OCI-LY1 (cell line): ENCODE results near the gene KIAA0586.

ENCODE experiments used
- H2AFZ ChIP-seq: fragments of 200-600 bp; sonication (generic), shearing (Covaris generic); 2 replicates; pipeline ENCODE4 v1.6.0; 2014; ENCODE audit warnings: antibody characterized with exemption, mild to moderate bottlenecking, low read length
- H3F3A ChIP-seq: fragments of 200-600 bp; sonication (generic), shearing (Covaris generic); 2 replicates; pipeline ENCODE4 v1.6.0; 2014; ENCODE audit warnings: mild to moderate bottlenecking, antibody characterized with exemption, low read length, moderate library complexity; ENCODE audit not compliant: insufficient read depth
- H3K27ac ChIP-seq: fragments of 200-600 bp; sonication (generic); 2 replicates; pipeline ENCODE4 v1.5.1; 2014; ENCODE audit warnings: low read length, mixed run types, mild to moderate bottlenecking, low read depth; ENCODE audit not compliant: poor library complexity, severe bottlenecking
- H3K27me3 ChIP-seq: fragments of 200-600 bp; sonication (generic); 2 replicates; pipeline ENCODE4 v1.6.0; 2014; ENCODE audit warnings: antibody characterized with exemption, mild to moderate bottlenecking, low read length, moderate library complexity; ENCODE audit not compliant: insufficient read depth
- H3K36me3 ChIP-seq: fragments of 200-600 bp; sonication (generic); 2 replicates; pipeline ENCODE4 v1.6.1; 2014; ENCODE audit warnings: mild to moderate bottlenecking, antibody characterized with exemption, low read length, moderate library complexity, mixed read lengths; ENCODE audit not compliant: insufficient read depth
- H3K4me1 ChIP-seq: fragments of 200-600 bp; sonication (generic); 2 replicates; pipeline ENCODE4 v1.5.1; 2014; ENCODE audit warnings: mild to moderate bottlenecking, low read length, moderate library complexity; ENCODE audit not compliant: insufficient read depth, severe bottlenecking
- H3K4me2 ChIP-seq: fragments of 200-600 bp; sonication (generic), shearing (Covaris generic); 2 replicates; pipeline ENCODE4 v1.6.1; 2014; ENCODE audit warnings: low read length
- H3K4me3 ChIP-seq: fragments of 200-600 bp; sonication (generic); 2 replicates; pipeline ENCODE4 v1.5.1; 2014; ENCODE audit warnings: low read length, low read depth, mild to moderate bottlenecking, mixed read lengths; ENCODE audit not compliant: poor library complexity, severe bottlenecking
- H3K79me2 ChIP-seq: fragments of 200-600 bp; shearing (Covaris generic); 2 replicates; pipeline ENCODE4 v1.6.1; 2016; ENCODE audit warnings: mixed run types, low read length, mixed read lengths; ENCODE audit not compliant: insufficient read depth
- H3K9ac ChIP-seq: fragments of 200-600 bp; sonication (generic), shearing (Covaris generic); 2 replicates; pipeline ENCODE4 v1.6.1; 2014; ENCODE audit warnings: mild to moderate bottlenecking, low read length, mixed read lengths
- H3K9me2 ChIP-seq: fragments of 200-600 bp; sonication (generic), shearing (Covaris generic); 2 replicates; pipeline ENCODE4 v1.6.1; 2014; ENCODE audit warnings: low read depth, mild to moderate bottlenecking, low read length, mixed read lengths
- H3K9me3 ChIP-seq: fragments of 200-600 bp; shearing (Covaris generic); 2 replicates; pipeline ENCODE4 v1.6.1; 2014; ENCODE audit warnings: low read length, mixed read lengths
- H4K20me1 ChIP-seq: fragments of 200-600 bp; sonication (generic), shearing (Covaris generic); 2 replicates; pipeline ENCODE4 v1.6.0; 2016; ENCODE audit warnings: mild to moderate bottlenecking, low read length; ENCODE audit not compliant: insufficient read depth
- CTCF ChIP-seq: fragments of 200-600 bp; sonication (generic), shearing (Covaris generic); IDR thresholded peaks from 2 replicates; pipeline ENCODE4 v1.5.1; 2017; ENCODE audit warnings: mild to moderate bottlenecking, antibody characterized with exemption, low read length, moderate library complexity, mixed read lengths
- EZH2 ChIP-seq: fragments of 200-600 bp; sonication (generic), shearing (Covaris generic); IDR thresholded peaks from 2 replicates; pipeline ENCODE4 v1.8.0; 2017; ENCODE audit warnings: borderline replicate concordance, mixed run types, mild to moderate bottlenecking, antibody characterized with exemption, low read length, moderate library complexity, mixed read lengths

KIAA0586 gene

GRCh38 chr14:58541633-58542022 is 114.1 kb downstream of the KIAA0586 start:
- Histone ChIP-seq H3K9me3 (no peaks in the 10 kb centered on the region), H3K9ac (no peak overlapping the region), H3K9me2 (no peaks in the 10 kb centered on the region), H3K36me3 (no peaks in the 10 kb centered on the region), H3K27ac (no peak overlapping the region), H3K79me2 (no peaks in the 10 kb centered on the region), H3K4me1 (no peaks in the 10 kb centered on the region), H3K4me3 (no peak overlapping the region), H3F3A (no peaks in the 10 kb centered on the region), H3K4me2 (no peak overlapping the region), H4K20me1 (no peaks in the 10 kb centered on the region), H3K27me3 (no peaks in the 10 kb centered on the region), H2AFZ (no peak overlapping the region)
- no peak for TF ChIP-seq CTCF
- no peak for TF ChIP-seq EZH2

- Histone ChIP-seq H2AFZ (no peak overlapping the region), H3K4me3 (no peak overlapping the region), H3K4me2 (no peak overlapping the region), H4K20me1 (no peaks in the 10 kb centered on the region), H3K36me3 (no peaks in the 10 kb centered on the region), H3K79me2 (no peaks in the 10 kb centered on the region), H3K9me3 (no peaks in the 10 kb centered on the region), H3K4me1 (no peaks in the 10 kb centered on the region), H3K9me2 (no peaks in the 10 kb centered on the region), H3K27ac (no peak overlapping the region), H3F3A (no peaks in the 10 kb centered on the region), H3K27me3 (no peaks in the 10 kb centered on the region), H3K9ac (no peak overlapping the region)
- TF ChIP-seq CTCF (no peak), EZH2 (no peak)
These were observed 115.7 kb downstream of the KIAA0586 start for GRCh38 chr14:58543253-58543652.

GRCh38 chr14:58547649-58548048 is 120.1 kb downstream of the KIAA0586 start:
- Histone ChIP-seq H3K4me3 (no peak overlapping the region), H3K9ac (no peak overlapping the region), H3K27me3 (no peaks in the 10 kb centered on the region), H3K9me3 (no peaks in the 10 kb centered on the region), H3K36me3 (no peaks in the 10 kb centered on the region), H3K4me2 (no peak overlapping the region), H3K9me2 (no peaks in the 10 kb centered on the region), H3K4me1 (no peaks in the 10 kb centered on the region), H3K27ac (no peak overlapping the region), H3K79me2 (no peaks in the 10 kb centered on the region), H2AFZ (no peak overlapping the region), H4K20me1 (no peaks in the 10 kb centered on the region), H3F3A (no peaks in the 10 kb centered on the region)
- TF ChIP-seq CTCF, result no peak
